GM04504 (cell line): ENCODE results near the gene SULT1E1.

Experiments
- DNase-seq: peaks from one replicate; pipeline ENCODE4 v3.0.0-alpha.2; 2012; ENCODE audit warnings: low read depth

The SULT1E1 gene

GRCh38 chr4:69793732-69794131, 66.2 kb downstream of the SULT1E1 start:
- no peak for DNase-seq
